ENCODE data around the gene EPHB1. TPM values are rescaled to one million over a fixed set of nuclear protein-coding genes. Genes with fewer than 3 reads are reported as not detected.

The EPHB1 gene
- total RNA-seq, 1 experiment from 2014 or later, result 0.86 TPM

GRCh38 chr3:135155228-135155627 is 360.2 kb downstream of the EPHB1 start:
- Histone ChIP-seq H3K36me3 (ENCODE audit: control insufficient read depth in 1 of 2, insufficient read depth in 2 of 2, low read length in 2 of 2) (no peaks in the 10 kb centered on the region), H3K4me3 (replicated peaks in 1 of 2; ENCODE audit: low read depth in 1 of 2, low read length in 2 of 2) (no peak overlapping the region), H3K4me2 (ENCODE audit: low read length) (no peak overlapping the region), H3K27ac (ENCODE audit: low read depth, low read length) (no peak overlapping the region), H3K79me2 (ENCODE audit: insufficient read depth, low read length) (no peaks in the 10 kb centered on the region), H3K9me2 (ENCODE audit: insufficient read depth) (no peaks in the 10 kb centered on the region), H3K9ac (ENCODE audit: low read length) (no peak overlapping the region), H2AFZ (ENCODE audit: low read depth, low read length, poor library complexity, severe bottlenecking) (no peak overlapping the region), H3K4me1 (ENCODE audit: control insufficient read depth in 1 of 2, insufficient read depth in 2 of 2, low read length in 2 of 2) (no peaks in the 10 kb centered on the region), H3K27me3 (ENCODE audit: insufficient read depth, low read length) (peaks cover 16% of the 10 kb centered on the region), H4K20me1 (ENCODE audit: insufficient read depth) (no peaks in the 10 kb centered on the region), H3K9me3 (ENCODE audit: control insufficient read depth in 1 of 2, insufficient read depth in 1 of 2, low read depth in 1 of 2, low read length in 2 of 2) (no peaks in the 10 kb centered on the region)
- BruUV-seq (replicated peaks), result no TSS peak
- ATAC-seq (no peak), DNase-seq (ENCODE audit: low read depth, low spot score) (no peak)
- ChIA-PET CTCF (no interaction called here), RAD21 (ENCODE audit: low non-redundant PET in 1 of 2, low total read pairs in 2 of 2, uncharacterized antibody in 2 of 2, unreplicated experiment in 2 of 2) (no interaction called here), POLR2A (no interaction called here)
- intact Hi-C loops (cut with micrococcal nuclease), result no loop called here
- TF ChIP-seq YY1 (IDR thresholded peaks at IDR 0.05; ENCODE audit: extremely low read depth, insufficient replicate concordance, low read depth, low read length), result no peak
- TF ChIP-seq, protein P1, sequence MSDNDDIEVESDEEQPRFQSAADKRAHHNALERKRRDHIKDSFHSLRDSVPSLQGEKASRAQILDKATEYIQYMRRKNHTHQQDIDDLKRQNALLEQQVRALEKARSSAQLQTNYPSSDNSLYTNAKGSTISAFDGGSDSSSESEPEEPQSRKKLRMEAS (IDR thresholded peaks at IDR 0.05), result no peak
- TF ChIP-seq SRF (IDR thresholded peaks at IDR 0.05; ENCODE audit: low read depth), result no peak
- no peak for TF ChIP-seq EZH2phosphoT487 (IDR thresholded peaks at IDR 0.05; ENCODE audit: borderline replicate concordance)
- TF ChIP-seq CTCF (IDR thresholded peaks at IDR 0.05 in 2 of 3, conservative IDR thresholded peaks at IDR 0.05 in 1 of 3; ENCODE audit: borderline replicate concordance in 1 of 3, insufficient read depth in 1 of 3, low read depth in 2 of 3, low read length in 2 of 3), result no peak
- no peak for TF ChIP-seq CBX3 (IDR thresholded peaks at IDR 0.05; ENCODE audit: low read depth)
- no peak for TF ChIP-seq TCF7L2 (IDR thresholded peaks at IDR 0.05; ENCODE audit: borderline replicate concordance, extremely low read depth, insufficient read depth, insufficient read length)
- no peak for TF ChIP-seq ELF1 (IDR thresholded peaks at IDR 0.05; ENCODE audit: borderline replicate concordance, low read depth)
- TF ChIP-seq ZFX (IDR thresholded peaks at IDR 0.05), result no peak
- no peak for TF ChIP-seq FOSL1 (IDR thresholded peaks at IDR 0.05; ENCODE audit: low read depth)
- no peak for TF ChIP-seq EZH2 (IDR thresholded peaks at IDR 0.05)
- TF ChIP-seq RAD21 (IDR thresholded peaks at IDR 0.05; ENCODE audit: low read depth), result no peak
- TF ChIP-seq, protein P2, sequence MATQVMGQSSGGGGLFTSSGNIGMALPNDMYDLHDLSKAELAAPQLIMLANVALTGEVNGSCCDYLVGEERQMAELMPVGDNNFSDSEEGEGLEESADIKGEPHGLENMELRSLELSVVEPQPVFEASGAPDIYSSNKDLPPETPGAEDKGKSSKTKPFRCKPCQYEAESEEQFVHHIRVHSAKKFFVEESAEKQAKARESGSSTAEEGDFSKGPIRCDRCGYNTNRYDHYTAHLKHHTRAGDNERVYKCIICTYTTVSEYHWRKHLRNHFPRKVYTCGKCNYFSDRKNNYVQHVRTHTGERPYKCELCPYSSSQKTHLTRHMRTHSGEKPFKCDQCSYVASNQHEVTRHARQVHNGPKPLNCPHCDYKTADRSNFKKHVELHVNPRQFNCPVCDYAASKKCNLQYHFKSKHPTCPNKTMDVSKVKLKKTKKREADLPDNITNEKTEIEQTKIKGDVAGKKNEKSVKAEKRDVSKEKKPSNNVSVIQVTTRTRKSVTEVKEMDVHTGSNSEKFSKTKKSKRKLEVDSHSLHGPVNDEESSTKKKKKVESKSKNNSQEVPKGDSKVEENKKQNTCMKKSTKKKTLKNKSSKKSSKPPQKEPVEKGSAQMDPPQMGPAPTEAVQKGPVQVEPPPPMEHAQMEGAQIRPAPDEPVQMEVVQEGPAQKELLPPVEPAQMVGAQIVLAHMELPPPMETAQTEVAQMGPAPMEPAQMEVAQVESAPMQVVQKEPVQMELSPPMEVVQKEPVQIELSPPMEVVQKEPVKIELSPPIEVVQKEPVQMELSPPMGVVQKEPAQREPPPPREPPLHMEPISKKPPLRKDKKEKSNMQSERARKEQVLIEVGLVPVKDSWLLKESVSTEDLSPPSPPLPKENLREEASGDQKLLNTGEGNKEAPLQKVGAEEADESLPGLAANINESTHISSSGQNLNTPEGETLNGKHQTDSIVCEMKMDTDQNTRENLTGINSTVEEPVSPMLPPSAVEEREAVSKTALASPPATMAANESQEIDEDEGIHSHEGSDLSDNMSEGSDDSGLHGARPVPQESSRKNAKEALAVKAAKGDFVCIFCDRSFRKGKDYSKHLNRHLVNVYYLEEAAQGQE (IDR thresholded peaks at IDR 0.05; ENCODE audit: low read depth), result no peak
- TF ChIP-seq POLR2AphosphoS5 (IDR thresholded peaks at IDR 0.05; ENCODE audit: low read depth, low read length), result no peak
- no peak for TF ChIP-seq CEBPB (IDR thresholded peaks at IDR 0.05; ENCODE audit: low read depth)
- no peak for TF ChIP-seq ZBTB33 (IDR thresholded peaks at IDR 0.05; ENCODE audit: extremely low read depth, insufficient replicate concordance, low read length)
- TF ChIP-seq ATF3 (IDR thresholded peaks at IDR 0.05), result no peak
- no peak for TF ChIP-seq EGR1 (IDR thresholded peaks at IDR 0.05; ENCODE audit: low read depth)

Data from HCT116 (cell line).